ENCODE data around the gene SP8.

Gene SP8

DNA sequence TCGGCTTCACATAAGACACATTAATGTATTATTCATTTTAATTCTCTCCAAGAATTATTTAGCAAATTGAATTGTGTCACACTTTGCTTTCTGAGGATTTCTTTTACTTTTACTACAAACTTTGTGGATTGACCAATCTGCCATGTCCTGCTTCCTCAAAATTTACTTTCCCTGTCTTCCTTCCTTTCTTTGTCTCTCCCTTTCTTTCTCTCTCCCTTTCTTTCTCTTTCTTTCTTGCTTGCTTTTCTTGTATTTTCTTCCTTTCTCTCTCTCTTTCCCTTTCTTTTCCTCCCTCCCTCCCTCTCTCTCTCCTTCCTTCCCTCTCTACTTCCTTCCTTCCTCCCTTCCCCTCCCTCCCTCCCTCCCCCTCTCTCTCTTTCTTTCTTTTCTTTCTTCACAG, 37.8 kb downstream of the SP8 start:
- FAIRE-seq, result no peak

DNA sequence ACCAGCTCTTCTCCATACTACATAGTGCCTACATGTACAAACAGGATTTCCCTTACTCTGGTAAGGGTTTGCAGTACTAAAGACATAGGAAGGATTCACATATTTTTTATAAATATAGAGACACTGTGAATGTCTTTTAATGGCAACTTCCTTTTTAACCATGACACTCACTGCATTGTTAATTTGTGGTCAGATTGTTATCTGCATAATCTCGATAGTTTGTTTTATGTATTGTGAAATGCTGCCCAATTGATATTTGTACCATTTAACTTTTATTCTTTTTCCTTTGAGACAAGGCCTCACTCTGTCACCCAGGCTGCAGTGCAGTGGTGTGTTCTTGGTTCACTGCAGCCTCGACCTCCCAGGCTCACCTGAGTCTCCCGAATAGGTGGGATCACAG, 39.7 kb downstream of the SP8 start:
- FAIRE-seq, result no peak

DNA sequence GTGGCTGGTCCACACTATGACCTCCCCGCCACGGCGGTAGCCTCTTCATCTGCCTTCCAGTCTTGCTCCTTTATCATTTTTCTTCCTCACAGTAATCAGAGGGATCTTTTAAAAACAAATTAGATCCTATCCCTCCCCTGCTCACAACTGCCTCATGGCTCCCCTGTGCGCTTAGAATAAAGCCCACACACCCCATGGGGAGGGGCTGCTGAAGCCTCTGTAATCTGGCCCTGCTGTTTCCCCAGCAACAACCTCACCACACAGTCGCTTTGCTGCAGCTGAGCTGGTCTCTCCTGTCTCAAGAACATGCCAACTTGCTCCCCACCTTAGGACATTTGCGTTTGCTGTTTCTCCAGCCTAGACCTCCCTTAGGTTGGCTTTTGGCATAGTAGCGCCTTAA, 41.0 kb downstream of the SP8 start:
- no peak for FAIRE-seq

DNA sequence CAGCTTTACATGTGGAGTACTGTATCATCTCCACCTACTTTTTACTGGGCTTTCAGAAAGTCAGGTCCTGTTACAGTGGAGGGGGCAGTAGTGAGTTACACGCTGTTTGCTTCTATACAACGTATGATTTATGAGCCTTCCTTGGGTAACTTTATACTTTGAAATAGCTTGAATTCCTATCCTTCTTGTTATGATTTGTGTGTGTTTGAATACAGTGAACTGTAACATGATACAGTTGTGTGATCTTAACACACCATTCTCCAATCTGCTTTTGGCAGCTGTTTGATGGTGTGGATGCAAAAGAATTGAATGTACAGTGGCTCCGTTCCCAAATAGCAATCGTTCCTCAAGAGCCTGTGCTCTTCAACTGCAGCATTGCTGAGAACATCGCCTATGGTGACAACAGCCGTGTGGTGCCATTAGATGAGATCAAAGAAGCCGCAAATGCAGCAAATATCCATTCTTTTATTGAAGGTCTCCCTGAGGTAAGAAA, 41.7 kb downstream of the SP8 start:
- FAIRE-seq, result no peak

DNA sequence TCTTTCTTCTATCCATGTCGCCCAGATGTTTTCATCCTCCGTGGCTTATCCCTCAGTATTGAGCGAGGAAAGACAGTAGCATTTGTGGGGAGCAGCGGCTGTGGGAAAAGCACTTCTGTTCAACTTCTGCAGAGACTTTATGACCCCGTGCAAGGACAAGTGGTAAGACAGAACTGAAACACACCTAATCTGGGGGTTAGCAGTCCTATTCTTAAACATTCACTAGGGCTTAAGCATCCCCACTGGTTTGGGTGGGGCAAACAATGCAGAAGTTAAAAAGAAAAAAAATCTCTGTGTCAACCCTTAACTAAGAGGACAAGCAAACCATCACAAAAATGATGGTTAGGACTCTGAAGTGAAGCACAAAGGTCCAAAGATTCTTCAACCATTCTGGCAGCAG, 43.8 kb downstream of the SP8 start:
- no peak for FAIRE-seq

DNA sequence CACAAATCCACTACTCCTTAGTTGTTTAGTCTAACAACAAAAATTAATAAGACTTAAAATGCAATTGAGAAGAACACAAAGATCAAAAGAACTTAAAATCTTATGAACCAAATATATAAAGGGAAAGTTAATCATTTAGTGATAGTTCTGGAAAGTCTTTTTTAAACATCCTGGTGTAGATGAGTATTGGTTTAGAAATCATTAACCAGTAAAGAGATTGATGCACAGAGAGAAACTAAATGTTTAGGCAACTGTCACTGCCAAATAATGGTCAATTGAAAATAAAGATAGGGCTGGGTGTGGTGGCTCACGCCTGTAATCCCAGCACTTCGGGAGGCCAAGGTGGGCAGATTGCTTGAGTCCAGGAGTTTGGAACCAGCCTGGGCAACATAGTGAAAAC, 44.9 kb downstream of the SP8 start:
- FAIRE-seq, result no peak

DNA sequence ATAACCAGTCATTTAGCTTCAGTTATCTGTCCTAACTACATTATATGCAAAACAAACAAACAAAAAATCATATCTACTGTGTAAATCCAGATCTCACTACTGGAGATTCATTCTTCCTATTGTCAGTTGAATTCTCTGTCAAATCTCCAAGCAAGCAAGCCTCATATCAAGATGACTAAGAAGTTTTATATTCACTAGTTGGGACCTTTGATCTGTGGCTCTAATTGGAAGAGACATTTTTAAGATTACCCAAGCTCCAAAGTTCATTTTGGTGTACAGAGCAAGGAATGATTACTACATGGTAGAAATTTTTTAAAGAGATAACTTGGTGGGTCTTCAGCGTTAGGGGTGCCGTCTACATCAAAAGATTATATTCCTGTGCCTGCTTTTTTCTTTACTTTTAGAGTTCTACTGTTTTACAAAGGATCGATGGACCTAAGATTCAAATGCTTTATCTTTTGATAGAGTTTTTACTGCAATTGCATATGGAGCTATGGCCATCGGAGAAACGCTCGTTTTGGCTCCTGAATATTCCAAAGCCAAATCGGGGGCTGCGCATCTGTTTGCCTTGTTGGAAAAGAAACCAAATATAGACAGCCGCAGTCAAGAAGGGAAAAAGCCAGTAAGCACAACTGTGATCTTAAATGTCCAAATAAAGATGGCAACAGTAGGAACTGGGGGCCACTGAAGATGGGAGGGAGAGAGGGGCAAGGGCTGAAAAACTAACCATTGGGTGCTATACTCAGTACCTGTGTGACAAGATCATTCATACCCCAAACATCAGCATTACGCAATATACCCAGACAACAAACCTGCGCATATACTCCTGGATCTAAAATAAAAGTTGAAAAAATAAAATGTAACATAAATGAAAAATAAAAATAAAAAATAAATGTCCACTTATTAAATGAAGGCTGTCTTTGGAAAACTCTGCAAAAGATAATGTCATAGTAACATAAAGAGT, 47.9 kb downstream of the SP8 start:
- no peak for FAIRE-seq

DNA sequence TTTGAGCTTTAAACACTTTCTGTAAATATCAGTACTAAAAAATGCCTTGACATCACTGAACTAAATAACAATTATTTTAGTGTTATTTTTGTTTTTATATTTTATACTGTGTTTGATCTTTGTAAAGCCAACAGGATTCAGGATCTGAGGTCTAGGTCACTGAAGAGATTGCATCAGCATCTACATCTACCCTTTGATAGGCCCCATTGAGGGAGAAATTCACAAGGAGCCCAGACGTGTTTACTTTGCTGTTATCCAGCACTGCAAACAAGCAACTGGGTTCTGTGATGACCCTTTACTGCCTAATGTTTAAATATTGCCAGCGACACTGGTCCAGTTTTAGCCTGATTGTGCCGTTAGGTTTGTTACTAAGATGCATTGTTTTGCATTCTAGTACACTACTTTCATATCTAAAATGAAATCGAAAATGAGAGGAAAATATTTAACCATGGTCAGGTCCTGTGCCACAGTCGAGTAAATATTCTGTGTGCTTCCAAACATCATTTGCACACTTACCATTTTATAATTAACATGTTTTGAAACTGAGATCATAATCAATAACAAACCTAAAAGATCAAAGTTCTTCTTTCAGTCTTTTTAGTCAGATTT, 48.7 kb downstream of the SP8 start:
- no peak for FAIRE-seq

DNA sequence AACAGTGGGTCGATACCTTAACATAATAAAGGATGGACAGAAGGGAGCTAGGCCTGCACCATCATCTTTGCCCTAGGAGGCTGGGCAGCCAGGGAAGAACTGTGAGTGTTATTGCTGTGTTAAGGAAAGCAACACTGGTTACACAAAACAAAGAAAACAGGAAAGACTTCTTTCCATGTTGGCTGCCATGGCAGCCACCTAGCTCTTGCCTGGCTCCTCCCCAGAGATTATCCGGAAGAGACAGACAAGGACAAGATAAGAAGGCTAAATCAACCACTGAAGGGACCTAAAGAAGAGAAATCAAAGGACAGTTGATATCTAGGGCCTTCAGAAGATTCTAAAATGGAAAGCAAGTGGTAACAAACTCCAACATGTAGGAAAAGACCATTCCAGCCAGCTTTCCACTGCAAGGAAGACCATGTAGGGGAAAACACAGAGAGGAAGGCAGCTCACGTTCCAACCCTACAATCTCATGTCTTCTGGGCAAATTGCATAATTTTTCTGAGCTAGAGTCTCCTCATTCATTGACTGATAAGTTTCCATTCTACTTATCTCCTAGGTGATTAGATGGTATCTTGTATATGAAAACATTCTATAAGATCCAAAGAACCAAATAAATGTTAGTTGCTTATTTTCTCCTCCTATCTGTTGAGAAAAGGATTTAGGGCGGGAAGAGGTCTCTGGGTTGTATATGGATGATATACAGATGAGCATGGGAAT, 51.2 kb downstream of the SP8 start:
- no peak for FAIRE-seq
